ENCODE measurements around the gene PERP.
"Not testable (repeated sequence)": the region's sequence is repeated elsewhere in the genome, so short reads cannot be mapped to it uniquely, and the experiment has no call there.

Gene PERP

GRCh38 chr6:138107078-138107751 is at the start of gene PERP:
PERP (minus strand) TSS chr6:138107419; CDS start chr6:138107340, 79 bp downstream.
- DNase-seq = peak; percentile 56

- no peak for DNase-seq
These were observed 48.2 kb upstream of the PERP start for GRCh38 chr6:138155443-138155842.

GRCh38 chr6:138146544-138146943 is 39.3 kb upstream of the PERP start:
- DNase-seq = no peak

GRCh38 chr6:138145402-138145801 is 38.2 kb upstream of the PERP start:
- DNase-seq = no peak

GRCh38 chr6:138142806-138143205 is 35.6 kb upstream of the PERP start:
- DNase-seq = no peak

GRCh38 chr6:138129190-138129589 is 22.0 kb upstream of the PERP start:
- DNase-seq = no peak

- no peak for DNase-seq
These were observed 20.9 kb upstream of the PERP start for GRCh38 chr6:138128096-138128495.

GRCh38 chr6:138124096-138124495 is 16.9 kb upstream of the PERP start:
- no peak for DNase-seq

- no peak for DNase-seq
These were observed 12.8 kb upstream of the PERP start for GRCh38 chr6:138119976-138120375.

GRCh38 chr6:138119229-138119628 is 12.0 kb upstream of the PERP start:
- not testable (repeated sequence) for DNase-seq

GRCh38 chr6:138117376-138117914 is 10.2 kb upstream of the PERP start:
- DNase-seq = no peak

- DNase-seq = no peak
These were observed 9.4 kb upstream of the PERP start for GRCh38 chr6:138116661-138116999.

GRCh38 chr6:138115877-138116660 is 8.8 kb upstream of the PERP start:
- DNase-seq = peak; percentile 90

GRCh38 chr6:138115201-138115600 is 8.0 kb upstream of the PERP start:
- DNase-seq = no peak

GRCh38 chr6:138113588-138114210 is 6.5 kb upstream of the PERP start:
- DNase-seq = peak; percentile 8

GRCh38 chr6:138110229-138110628 is 3.0 kb upstream of the PERP start:
- no peak for DNase-seq

GRCh38 chr6:138109042-138109997 is 2.1 kb upstream of the PERP start:
- peak; percentile 83 for DNase-seq

- peak; percentile 13 for DNase-seq
These were observed 753 bp upstream of the PERP start for GRCh38 chr6:138107752-138108592.

- DNase-seq = no peak
These were observed 548 bp downstream of the PERP start for GRCh38 chr6:138106665-138107077.

- DNase-seq = peak; percentile 17
These were observed 1.1 kb downstream of the PERP start for GRCh38 chr6:138105880-138106664.

- DNase-seq = no peak
These were observed 1.8 kb downstream of the PERP start for GRCh38 chr6:138105446-138105845.
